ACC112 (cell line): ENCODE results near the gene TGDS.
"Not testable (repeated sequence)": the region's sequence is repeated elsewhere in the genome, so short reads cannot be mapped to it uniquely, and the experiment has no call there.

Source experiments
- H2AFZ ChIP-seq: fragments of 200-600 bp; sonication (generic); one replicate; pipeline ENCODE4 v1.6.0; 2017; ENCODE audit warnings: antibody characterized with exemption, low read length; ENCODE audit not compliant: unreplicated experiment
- H3K27ac ChIP-seq: fragments of 200-600 bp; sonication (generic); 2 replicates; pipeline ENCODE4 v1.5.1; 2014; ENCODE audit warnings: low read depth, mild to moderate bottlenecking, antibody characterized with exemption, low read length, moderate library complexity
- H3K27me3 ChIP-seq: fragments of 200-600 bp; sonication (generic); 2 replicates; pipeline ENCODE4 v1.6.1; 2014; ENCODE audit warnings: mild to moderate bottlenecking, antibody characterized with exemption, low read length, moderate library complexity, mixed read lengths; ENCODE audit not compliant: insufficient read depth
- H3K36me3 ChIP-seq: fragments of 200-600 bp; sonication (generic); 2 replicates; pipeline ENCODE4 v1.6.1; 2016; ENCODE audit warnings: mild to moderate bottlenecking, antibody characterized with exemption, low read length, moderate library complexity, mixed read lengths; ENCODE audit not compliant: insufficient read depth
- H3K4me1 ChIP-seq: fragments of 200-600 bp; sonication (generic); one replicate; pipeline ENCODE4 v1.6.1; 2016; ENCODE audit warnings: low read length, mixed read lengths; ENCODE audit not compliant: insufficient read depth, unreplicated experiment, control insufficient read depth
- H3K4me3 ChIP-seq: fragments of 200-600 bp; sonication (generic); 2 replicates; pipeline ENCODE4 v1.5.1; 2014; ENCODE audit warnings: mild to moderate bottlenecking, low read depth, low read length
- H3K79me2 ChIP-seq: fragments of 200-600 bp; sonication (generic); one replicate; pipeline ENCODE4 v1.6.0; 2016; ENCODE audit warnings: low read length; ENCODE audit not compliant: control insufficient read depth, unreplicated experiment, insufficient read depth

Gene TGDS

DNA sequence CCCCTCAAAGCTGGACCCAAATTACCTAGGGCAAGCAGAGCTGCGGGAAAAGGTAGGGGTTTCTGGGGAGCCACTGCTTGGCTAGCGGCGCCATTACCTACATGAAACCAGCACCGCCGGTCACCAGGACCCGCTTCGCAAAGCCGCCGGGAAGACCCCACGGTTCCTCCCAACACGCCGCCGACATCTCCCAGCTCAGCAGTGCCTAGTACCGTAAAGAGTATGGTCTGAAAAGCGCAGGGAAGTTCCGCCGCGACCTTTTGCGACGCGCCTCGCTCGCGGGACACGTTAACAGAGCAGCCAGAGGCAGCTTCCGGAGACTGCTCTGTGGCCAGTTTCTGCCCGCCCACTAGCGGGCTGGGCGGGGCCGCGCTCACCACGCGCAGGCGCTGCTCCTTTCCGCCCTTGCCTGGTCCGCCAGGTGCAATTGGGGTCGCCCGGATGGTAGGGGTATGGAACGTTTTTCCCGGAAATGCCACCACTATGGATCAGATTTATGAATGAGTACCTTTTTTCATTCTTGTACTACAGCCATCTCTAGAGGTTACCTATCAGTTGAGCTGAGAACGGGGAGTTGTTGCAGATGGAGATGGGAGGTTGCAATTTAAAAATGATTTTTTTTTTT, at the start of gene TGDS:
TSS of gene TGDS (minus strand) at position 203 of the 625 bp plus-strand sequence. CDS start at position 187, 16 bp downstream.
- H3K79me2 ChIP-seq, result peaks cover 29% of the 10 kb centered on the region
- 0 out of 2 replicates have a peak, but pooled peaks cover 6% of the 10 kb centered on the region for H3K36me3 ChIP-seq
- H3K4me1 ChIP-seq, result peaks cover 16% of the 10 kb centered on the region
- no peaks in the 10 kb centered on the region for H3K27me3 ChIP-seq
- peak within 1 kb of the TSS; percentile 96 for H2AFZ ChIP-seq
- H3K4me3 ChIP-seq, result peak within 1 kb of the TSS; percentile 98
- peak within 1 kb of the TSS; percentile 37; the same call in 1 of the 2 replicates for H3K27ac ChIP-seq

GRCh38 chr13:94641409-94641941, 45.5 kb upstream of the TGDS start:
- Histone ChIP-seq H3K4me3 (peak overlapping the region; percentile 45), H3K36me3 (no peaks in the 10 kb centered on the region), H2AFZ (peak overlapping the region; percentile 44), H3K27me3 (no peaks in the 10 kb centered on the region), H3K79me2 (no peaks in the 10 kb centered on the region), H3K27ac (peak overlapping the region; percentile 77), H3K4me1 (peaks cover 22% of the 10 kb centered on the region)

- H3K4me3 ChIP-seq, result no peak overlapping the region
- H2AFZ ChIP-seq, result no peak overlapping the region
- H3K79me2 ChIP-seq, result no peaks in the 10 kb centered on the region
- no peaks in the 10 kb centered on the region for H3K36me3 ChIP-seq
- peak overlapping the region; percentile 77 for H3K27ac ChIP-seq
- no peaks in the 10 kb centered on the region for H3K27me3 ChIP-seq
- peaks cover 22% of the 10 kb centered on the region for H3K4me1 ChIP-seq
Observed at GRCh38 chr13:94640721-94641120, 44.8 kb upstream of the TGDS start.

DNA sequence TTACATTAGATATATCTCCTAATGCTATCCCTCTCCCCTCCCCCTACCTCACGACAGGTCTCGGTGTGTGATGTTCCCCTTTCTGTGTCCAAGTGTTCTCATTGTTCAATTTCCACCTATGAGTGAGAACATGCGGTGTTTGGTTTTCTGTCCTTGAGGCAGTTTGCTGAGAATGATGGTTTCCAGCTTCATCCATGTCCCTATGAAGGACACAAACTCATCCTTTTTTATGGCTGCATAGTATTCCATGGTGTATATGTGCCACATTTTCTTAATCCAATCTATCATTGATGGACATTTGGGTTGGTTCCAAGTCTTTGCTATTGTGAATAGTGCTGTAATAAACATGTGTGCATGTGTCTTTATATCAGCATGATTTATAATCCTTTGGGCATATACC, 41.7 kb upstream of the TGDS start:
- Histone ChIP-seq H3K4me1 (peaks cover 22% of the 10 kb centered on the region), H3K36me3 (peaks cover 11% of the 10 kb centered on the region)
- H3K79me2 ChIP-seq, H3K4me3 ChIP-seq, H2AFZ ChIP-seq, H3K27ac ChIP-seq, H3K27me3 ChIP-seq: not testable (repeated sequence)

DNA sequence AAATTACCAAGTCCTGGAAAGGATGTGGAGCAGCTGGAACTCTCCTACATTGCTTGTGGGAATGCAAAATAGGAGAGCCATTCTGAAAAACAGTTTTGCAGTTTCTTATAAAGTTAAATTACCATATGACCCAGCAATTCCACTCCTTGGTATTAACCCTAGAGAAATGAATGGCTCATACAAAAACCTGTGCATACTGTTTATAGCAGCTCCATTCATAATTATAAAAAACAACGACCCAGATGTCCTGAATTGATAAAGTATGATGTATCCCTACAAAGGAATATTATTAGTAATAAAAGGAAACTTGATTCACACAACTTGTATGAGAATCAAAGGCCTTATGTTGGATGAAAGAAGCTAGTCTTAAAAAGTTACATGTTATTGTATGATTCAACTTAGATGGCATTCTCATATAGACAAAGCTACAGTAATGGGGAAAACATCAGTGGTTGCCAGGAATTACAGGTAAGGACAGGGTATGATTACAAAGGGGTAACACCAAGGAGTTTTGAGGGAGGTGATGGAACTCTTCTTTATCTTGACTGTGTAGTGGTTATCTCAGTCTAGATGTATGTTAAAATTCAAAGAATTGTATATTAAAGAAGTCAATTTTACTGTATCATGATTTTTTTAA, 41.1 kb upstream of the TGDS start:
- H3K36me3 ChIP-seq, result peaks cover 11% of the 10 kb centered on the region
- no peak overlapping the region for H2AFZ ChIP-seq
- no peaks in the 10 kb centered on the region for H3K79me2 ChIP-seq
- H3K27ac ChIP-seq, result no peak overlapping the region
- H3K4me3 ChIP-seq, result no peak overlapping the region
- H3K4me1 ChIP-seq, result peaks cover 19% of the 10 kb centered on the region
- no peaks in the 10 kb centered on the region for H3K27me3 ChIP-seq

DNA sequence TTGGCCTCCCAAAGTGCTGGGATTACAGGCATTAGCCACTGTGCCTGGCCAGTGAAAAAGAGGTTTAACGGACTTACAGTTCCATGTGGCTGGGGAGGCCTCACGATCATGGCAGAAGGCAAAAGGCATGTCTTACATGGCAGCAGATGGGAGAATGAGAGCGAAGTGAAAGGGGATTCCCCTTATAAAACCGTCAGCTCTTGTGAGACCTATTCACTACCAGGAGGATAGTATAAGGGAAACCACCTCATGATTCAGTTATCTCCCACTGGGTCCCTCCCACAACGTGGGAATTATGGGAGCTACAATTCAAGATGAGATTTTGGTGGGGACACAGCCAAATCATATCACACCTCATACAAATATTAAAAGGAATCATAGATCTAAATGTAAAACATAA, 40.1 kb upstream of the TGDS start:
- not testable (repeated sequence) for H3K4me1 ChIP-seq, H3K27me3 ChIP-seq, H2AFZ ChIP-seq, H3K4me3 ChIP-seq, H3K27ac ChIP-seq, H3K79me2 ChIP-seq
- peaks cover 11% of the 10 kb centered on the region for H3K36me3 ChIP-seq

DNA sequence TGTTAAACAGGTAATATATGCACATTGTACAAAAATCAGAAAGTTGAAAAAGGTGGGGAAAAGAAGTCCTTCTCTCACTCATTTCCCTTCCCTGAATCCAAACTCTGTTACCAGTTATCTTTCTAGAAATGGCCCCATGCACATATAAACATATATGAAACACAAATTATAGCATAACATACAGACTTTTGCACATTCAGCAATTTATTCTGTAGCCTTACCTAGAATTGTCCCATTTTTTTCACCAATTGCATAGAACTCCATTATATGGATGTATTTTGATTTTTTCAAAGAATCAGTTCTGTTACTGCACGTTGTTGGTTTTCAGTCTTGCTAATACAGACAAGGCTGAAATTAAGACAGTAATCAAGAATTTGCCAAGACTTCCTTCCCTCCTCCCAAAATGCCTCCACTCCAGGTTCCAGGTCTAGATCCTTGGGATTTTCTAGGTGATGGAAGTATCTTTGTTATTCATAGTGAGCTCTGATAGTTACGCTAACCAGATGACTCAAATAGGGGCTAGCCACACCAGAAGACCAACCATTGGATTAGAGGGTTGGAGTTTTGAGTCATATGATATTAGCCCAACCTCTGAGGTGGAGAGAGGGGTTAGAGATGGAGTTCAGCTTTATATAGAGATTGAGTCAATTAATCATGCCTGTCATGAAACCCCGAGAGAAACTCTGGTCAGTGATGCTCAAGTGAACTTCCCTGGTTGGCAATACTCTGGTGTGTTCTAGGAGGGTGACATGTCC, 36.5 kb upstream of the TGDS start:
- Histone ChIP-seq H3K36me3 (peaks cover 28% of the 10 kb centered on the region), H3K4me1 (no peaks in the 10 kb centered on the region), H3K27ac (no peak overlapping the region), H3K27me3 (no peaks in the 10 kb centered on the region), H3K79me2 (no peaks in the 10 kb centered on the region), H2AFZ (no peak overlapping the region), H3K4me3 (no peak overlapping the region)

DNA sequence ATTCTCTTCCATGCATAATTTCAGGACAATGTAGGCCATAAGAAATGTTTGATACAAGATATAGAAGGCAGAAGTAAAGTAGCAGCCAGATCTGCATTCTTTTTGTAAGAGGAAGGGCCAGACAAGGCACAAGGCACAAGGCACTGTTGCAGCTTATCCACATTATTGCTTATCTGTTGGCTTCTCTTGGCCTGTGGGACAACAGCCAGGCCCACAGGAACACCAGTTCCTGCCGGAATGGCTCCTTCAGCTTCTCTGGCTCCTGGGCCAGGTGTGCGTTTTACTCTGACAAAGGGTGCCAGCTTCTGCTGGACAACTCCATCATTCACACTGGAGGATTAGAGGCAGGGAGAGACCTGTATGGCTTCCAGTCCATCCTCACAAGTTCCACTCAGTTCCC, 34.9 kb upstream of the TGDS start:
- no peaks in the 10 kb centered on the region for H3K4me1 ChIP-seq
- no peak overlapping the region for H3K27ac ChIP-seq
- peaks cover 34% of the 10 kb centered on the region for H3K36me3 ChIP-seq
- H3K79me2 ChIP-seq, result no peaks in the 10 kb centered on the region
- H2AFZ ChIP-seq, result no peak overlapping the region
- no peak overlapping the region for H3K4me3 ChIP-seq
- H3K27me3 ChIP-seq, result no peaks in the 10 kb centered on the region

DNA sequence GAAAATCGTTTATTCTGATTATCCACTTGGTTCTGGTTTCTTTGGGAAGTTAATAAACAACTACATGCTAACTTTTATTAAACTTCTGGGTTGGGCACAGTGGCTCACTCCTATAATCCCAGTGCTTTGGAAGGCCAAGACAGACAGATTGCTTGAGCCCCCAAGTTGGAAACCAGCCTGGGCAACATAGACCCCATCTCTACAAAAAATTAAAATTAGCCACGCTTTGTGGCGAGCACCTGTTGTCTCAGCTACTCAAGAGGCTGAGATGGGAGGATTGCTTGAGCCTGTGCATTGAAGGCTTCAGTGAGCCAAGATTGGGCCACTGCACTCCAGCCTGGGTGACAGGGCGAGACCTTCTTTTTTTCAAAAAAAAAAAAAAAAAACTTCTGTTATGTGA, 27.4 kb upstream of the TGDS start:
- H3K4me3 ChIP-seq, result no peak overlapping the region
- H2AFZ ChIP-seq, result no peak overlapping the region
- no peaks in the 10 kb centered on the region for H3K4me1 ChIP-seq
- H3K36me3 ChIP-seq, result peaks cover 33% of the 10 kb centered on the region
- H3K27ac ChIP-seq, result no peak overlapping the region
- H3K27me3 ChIP-seq, result no peaks in the 10 kb centered on the region
- H3K79me2 ChIP-seq, result no peaks in the 10 kb centered on the region

GRCh38 chr13:94622344-94622743, 26.4 kb upstream of the TGDS start:
- H2AFZ ChIP-seq, result no peak overlapping the region
- H3K27me3 ChIP-seq, result no peaks in the 10 kb centered on the region
- no peak overlapping the region for H3K27ac ChIP-seq
- H3K4me3 ChIP-seq, result no peak overlapping the region
- H3K36me3 ChIP-seq, result peaks cover 26% of the 10 kb centered on the region
- no peaks in the 10 kb centered on the region for H3K4me1 ChIP-seq
- H3K79me2 ChIP-seq, result no peaks in the 10 kb centered on the region
